ENCODE data around the gene CS. TPM values are rescaled to one million over a fixed set of nuclear protein-coding genes. Genes with fewer than 3 reads are reported as not detected.
A peak's percentile ranks its signal among the peaks of the same experiment; 100 is the strongest.

Gene CS
- total RNA-seq, 1 donor from 2014 or later, result 64.8 TPM

DNA sequence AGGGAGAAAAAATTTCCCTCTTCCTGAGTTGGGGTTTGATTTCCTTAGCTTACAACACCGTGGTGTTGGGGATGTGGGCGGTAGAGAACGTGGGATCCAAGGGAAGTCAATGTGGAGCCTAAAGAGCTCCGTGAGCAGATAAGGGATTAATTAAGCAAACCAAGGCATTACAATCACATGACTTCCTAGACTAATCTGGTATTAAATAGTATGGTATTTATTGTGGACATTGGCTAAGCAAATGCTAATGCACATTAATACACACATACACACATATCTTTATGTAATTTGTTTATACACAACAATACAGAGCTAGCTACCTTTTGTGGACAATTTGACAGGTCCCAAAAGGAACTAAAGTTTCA, 77.6 kb downstream of the CS start:
- H3K36me3 ChIP-seq (ENCODE audit: control insufficient read depth, insufficient read depth, low read length), result peaks cover 2% of the 10 kb centered on the region
- no peak for FAIRE-seq
- TF ChIP-seq, protein P1, sequence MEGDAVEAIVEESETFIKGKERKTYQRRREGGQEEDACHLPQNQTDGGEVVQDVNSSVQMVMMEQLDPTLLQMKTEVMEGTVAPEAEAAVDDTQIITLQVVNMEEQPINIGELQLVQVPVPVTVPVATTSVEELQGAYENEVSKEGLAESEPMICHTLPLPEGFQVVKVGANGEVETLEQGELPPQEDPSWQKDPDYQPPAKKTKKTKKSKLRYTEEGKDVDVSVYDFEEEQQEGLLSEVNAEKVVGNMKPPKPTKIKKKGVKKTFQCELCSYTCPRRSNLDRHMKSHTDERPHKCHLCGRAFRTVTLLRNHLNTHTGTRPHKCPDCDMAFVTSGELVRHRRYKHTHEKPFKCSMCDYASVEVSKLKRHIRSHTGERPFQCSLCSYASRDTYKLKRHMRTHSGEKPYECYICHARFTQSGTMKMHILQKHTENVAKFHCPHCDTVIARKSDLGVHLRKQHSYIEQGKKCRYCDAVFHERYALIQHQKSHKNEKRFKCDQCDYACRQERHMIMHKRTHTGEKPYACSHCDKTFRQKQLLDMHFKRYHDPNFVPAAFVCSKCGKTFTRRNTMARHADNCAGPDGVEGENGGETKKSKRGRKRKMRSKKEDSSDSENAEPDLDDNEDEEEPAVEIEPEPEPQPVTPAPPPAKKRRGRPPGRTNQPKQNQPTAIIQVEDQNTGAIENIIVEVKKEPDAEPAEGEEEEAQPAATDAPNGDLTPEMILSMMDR (IDR thresholded peaks at IDR 0.05; ENCODE audit: insufficient read depth, low read length, severe bottlenecking), result no peak

DNA sequence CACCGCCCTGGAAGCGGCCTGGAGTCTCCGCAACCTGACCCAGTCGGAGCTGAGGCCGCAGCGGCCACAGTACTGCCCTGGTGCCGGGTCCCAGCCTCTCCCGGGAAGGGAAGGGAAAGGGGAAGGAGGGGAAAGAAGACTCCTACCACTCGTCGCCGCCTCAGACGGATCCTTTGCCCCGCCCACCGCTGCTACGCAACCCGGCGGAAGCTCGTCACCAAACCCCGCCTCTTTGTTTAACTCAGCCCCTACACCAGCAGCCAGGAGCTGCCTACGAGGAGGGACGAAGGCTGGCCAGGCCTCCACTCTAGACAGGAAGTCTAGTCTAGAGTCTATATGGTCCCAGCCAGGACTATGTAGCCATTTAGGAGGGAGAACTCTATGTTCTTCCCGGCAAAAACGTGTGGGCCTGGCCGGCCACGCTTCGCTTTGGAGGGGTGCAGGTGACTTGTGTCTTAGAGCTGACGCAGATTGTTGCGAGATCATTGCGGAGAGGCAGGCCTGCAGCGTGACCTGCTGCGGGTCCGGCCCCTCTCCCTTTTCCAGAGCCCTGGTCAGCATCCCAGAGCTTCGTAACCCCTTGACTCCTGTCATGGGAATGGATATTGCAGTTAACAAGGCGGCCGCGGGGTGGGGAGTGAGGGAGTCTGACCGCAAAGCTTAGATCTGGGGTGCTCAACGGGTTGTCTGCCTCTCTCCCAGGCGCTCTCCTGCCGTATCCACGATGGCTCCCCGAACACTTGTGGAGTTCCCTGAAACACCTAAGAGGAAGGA, 78.2 kb downstream of the CS start, which contains the start of gene RNF41:
TSS of gene RNF41 (minus strand) at position 166 of the 774 bp plus-strand sequence. CDS start 7,875 bp downstream, outside the sequence.
- no peak for FAIRE-seq
- TF ChIP-seq, protein P1 (IDR thresholded peaks at IDR 0.05; ENCODE audit: insufficient read depth, low read length, severe bottlenecking), result peak; percentile 8
- DNase-seq (ENCODE audit: low read depth), result peak; percentile 93
- Histone ChIP-seq H3K27me3 (ENCODE audit: control insufficient read depth, insufficient read depth, low read length) (no peaks in the 10 kb centered on the region), H3K4me3 (ENCODE audit: low read depth, low read length) (peak within 1 kb of the TSS; percentile 92), H3K36me3 (ENCODE audit: control insufficient read depth, insufficient read depth, low read length) (peaks cover 2% of the 10 kb centered on the region)

More for the DNA sequence above, 77.6 kb downstream of the CS start:
- H3K27me3 ChIP-seq (ENCODE audit: control insufficient read depth, insufficient read depth, low read length), result no peaks in the 10 kb centered on the region
- peak overlapping the region; percentile 92 for H3K4me3 ChIP-seq (ENCODE audit: low read depth, low read length)
- peak; percentile 16 for DNase-seq (ENCODE audit: low read depth)

Other genes with a start within 250 kb of the CS start
- gene ERBB3, start 220.2 kb downstream of the CS start, total RNA-seq, result 21.1 and 59.8 TPM in 2 replicates
- gene PA2G4, start 195.8 kb downstream of the CS start, total RNA-seq, result 168 and 172 TPM in 2 replicates
- gene RPL41, start 183.7 kb downstream of the CS start, total RNA-seq, result 3,411 and 3,733 TPM in 2 replicates
- gene ZC3H10, start 182.1 kb downstream of the CS start, total RNA-seq, result 3.5 and 4.5 TPM in 2 replicates
- 253 and 304 TPM in 2 replicates for gene ESYT1, start 172.1 kb downstream of the CS start, total RNA-seq
- 27.4 and 33.5 TPM in 2 replicates for gene MYL6B, start 147.7 kb downstream of the CS start, total RNA-seq
- 590 and 1,212 TPM in 2 replicates for gene MYL6, start 142.0 kb downstream of the CS start, total RNA-seq
- 14.0 and 20.4 TPM in 2 replicates for gene SMARCC2, start 110.8 kb downstream of the CS start, total RNA-seq
- gene RNF41, start 78.4 kb downstream of the CS start, total RNA-seq, result 102 and 158 TPM in 2 replicates
- 25.3 and 40.5 TPM in 2 replicates for gene NABP2, start 76.0 kb downstream of the CS start, total RNA-seq
- 0.13 and 0.26 TPM in 2 replicates for gene SLC39A5, start 70.3 kb downstream of the CS start, total RNA-seq
- gene ANKRD52, start 41.9 kb downstream of the CS start, total RNA-seq, result 6.8 and 11.3 TPM in 2 replicates
- gene COQ10A, start 33.4 kb downstream of the CS start, total RNA-seq, result 2.7 and 5.3 TPM in 2 replicates
- gene CNPY2, start 15.7 kb upstream of the CS start, total RNA-seq, result 59.9 and 91.1 TPM in 2 replicates
- 20.5 and 30.7 TPM in 2 replicates for gene PAN2, start 33.7 kb upstream of the CS start, total RNA-seq
- 0.13 TPM in 1 of 2 replicates, not detected in the other for gene IL23A, start 38.6 kb upstream of the CS start, total RNA-seq
- 47.5 and 47.9 TPM in 2 replicates for gene STAT2, start 59.8 kb upstream of the CS start, total RNA-seq
- not detected in 2 replicates for gene APOF, start 62.5 kb upstream of the CS start, total RNA-seq
- 3.4 and 3.6 TPM in 2 replicates for gene TIMELESS, start 149.1 kb upstream of the CS start, total RNA-seq
- 0.26 TPM in 1 of 2 replicates, not detected in the other for gene MIP, start 154.3 kb upstream of the CS start, total RNA-seq
- gene SPRYD4, start 168.2 kb upstream of the CS start, total RNA-seq, result 1.1 and 1.3 TPM in 2 replicates
- gene GLS2, start 187.8 kb upstream of the CS start, total RNA-seq, result 5.2 and 6.1 TPM in 2 replicates
- 9.2 and 11.0 TPM in 2 replicates for gene RBMS2, start 221.5 kb upstream of the CS start, total RNA-seq